Caco-2 (cell line): Measurements from ENCODE around the gene EDN2. TPM values are rescaled to one million over a fixed set of nuclear protein-coding genes. Genes with fewer than 3 reads are reported as not detected.

Source experiments
- Bru-seq: library from RNA; stranded (reverse); fragments of 400-500 nt; gene quantifications from one replicate; lab custom pipeline; 2021; lab: Mats Ljungman, UMichigan
- BruChase-seq, 2 experiments: library from RNA; stranded (reverse); fragments of 400-500 nt; gene quantifications; one replicate each; lab custom pipeline; 2021; lab: Mats Ljungman, UMichigan
- BruUV-seq: library from RNA; stranded (reverse); fragments of 400-500 nt; replicated peaks from 2 replicates; lab custom pipeline; 2021; lab: Mats Ljungman, UMichigan
- CTCF ChIA-PET: fragments of 300-600 bp; sonication (Branson Sonifier 250); formaldehyde crosslinking; loops from one replicate; lab custom pipeline; 2022; ENCODE audit warnings: antibody characterized with exemption; lab: Charles Lee
- POLR2A ChIA-PET: fragments of 300-600 bp; sonication (Branson Sonifier 250); formaldehyde crosslinking; loops from one replicate; lab custom pipeline; 2022; ENCODE audit warnings: antibody characterized with exemption; lab: Charles Lee
- DNase-seq, 2 experiments: peaks; one replicate each; pipeline versions ENCODE4 v3.0.0 to v3.0.0-alpha.2; 2020 to 2022
- H3K27me3 ChIP-seq: replicated peaks from 2 replicates; pipeline ENCODE4 v1.6.0; 2011; ENCODE audit warnings: low read length; ENCODE audit not compliant: control insufficient read depth, insufficient read depth
- H3K36me3 ChIP-seq: 2 replicates; pipeline ENCODE4 v1.5.1; 2011; ENCODE audit warnings: low read length; ENCODE audit not compliant: control insufficient read depth, insufficient read depth
- H3K4me1 ChIP-seq: fragments of 250-450 bp; sonication (Bioruptor Pico); 2 replicates; pipeline ENCODE4 v1.5.1; 2020; ENCODE audit warnings: mild to moderate bottlenecking
- H3K4me3 ChIP-seq: 2 replicates; pipeline ENCODE4 v1.5.1; 2011; ENCODE audit warnings: low read depth, mild to moderate bottlenecking, control low read depth, low read length
- H3K9me3 ChIP-seq: fragments of 250-450 bp; sonication (Bioruptor Pico); 2 replicates; pipeline ENCODE4 v1.5.1; 2020; ENCODE audit warnings: mild to moderate bottlenecking, moderate library complexity
- H3K27ac Mint-ChIP-seq: one replicate; pipeline ENCODE4 v1.8.0; 2022; ENCODE audit warnings: mixed read lengths; ENCODE audit not compliant: unreplicated experiment
- H3K27me3 Mint-ChIP-seq: one replicate; pipeline ENCODE4 v1.8.0; 2022; ENCODE audit warnings: mixed read lengths; ENCODE audit not compliant: insufficient read depth, unreplicated experiment
- H3K36me3 Mint-ChIP-seq: one replicate; pipeline ENCODE4 v1.8.0; 2022; ENCODE audit warnings: mild to moderate bottlenecking, mixed read lengths; ENCODE audit not compliant: insufficient read depth, unreplicated experiment
- H3K4me1 Mint-ChIP-seq: one replicate; pipeline ENCODE4 v1.8.0; 2022; ENCODE audit warnings: low read depth, mixed read lengths; ENCODE audit not compliant: unreplicated experiment
- H3K4me3 Mint-ChIP-seq: one replicate; pipeline ENCODE4 v1.8.0; 2022; ENCODE audit warnings: mild to moderate bottlenecking, moderate library complexity, mixed read lengths; ENCODE audit not compliant: unreplicated experiment
- H3K9me3 Mint-ChIP-seq: one replicate; pipeline ENCODE4 v1.8.0; 2022; ENCODE audit warnings: mixed read lengths; ENCODE audit not compliant: unreplicated experiment
- CTCF ChIP-seq, 2 experiments: fragments of 200-600 bp in 1 of 2; IDR thresholded peaks; 1 replicate in 1 of 2; 2 replicates in 1 of 2; pipeline versions ENCODE4 v1.5.1 to v1.8.0; 2011 to 2022; ENCODE audit warnings: antibody characterized with exemption in 1 of 2, control low read depth in 1 of 2, inconsistent platforms in 1 of 2, low read depth in 1 of 2, low read length in 1 of 2, mild to moderate bottlenecking in 1 of 2, moderate library complexity in 1 of 2; ENCODE audit not compliant: insufficient read depth in 1 of 2, severe bottlenecking in 1 of 2, unreplicated experiment in 1 of 2
- intact Hi-C: fragments of 100-400 bp; cut with micrococcal nuclease; formaldehyde crosslinking; loops from one replicate; pipeline ENCODE4 v1.10.0; 2022; ENCODE audit not compliant: unreplicated experiment
- long read RNA-seq: library from polyadenylated mRNA; stranded (forward); transcript quantifications from one replicate; pipeline ENCODE4 v2.0.0, GENCODE V29; 2022
- total RNA-seq: library from RNA; stranded (reverse); gene quantifications from 2 replicates; pipeline ENCODE4 v1.2.3, GENCODE V29; 2022

Gene EDN2
- not detected in 2 replicates for total RNA-seq
- percentile 16 among the genes with signal in this experiment for Bru-seq, nascent RNA
- percentile 9 among the genes with signal in this experiment for BruChase-seq, experiment 1, labeled RNA remaining after a 2-hour chase
- percentile 16 among the genes with signal in this experiment for BruChase-seq, experiment 2, labeled RNA remaining after a 6-hour chase
- long read RNA-seq, partial matches to known transcripts = 0 of 2 reads
- long read RNA-seq, other reads (novel, unspliced or antisense) = 2 of 2 reads

GRCh38 chr1:41484402-41485241, at the start of gene EDN2:
Gene EDN2 (minus strand): TSS chr1:41484683. CDS start chr1:41484601, 82 bp downstream.
- peaks cover 39% of the 10 kb centered on the region for H3K4me1 ChIP-seq
- ChIA-PET POLR2A (no interaction called here), CTCF (interaction anchor here (0.6 to 1.5 kb wide), 3 partner anchors 31 to 202 kb away, joined by 3 to 5 read pairs (median 3); no protein-coding TSS in a partner anchor)
- Mint-ChIP-seq H3K4me3 (no peak within 1 kb of the TSS), H3K9me3 (peaks cover 3% of the 10 kb centered on the region), H3K4me1 (peaks cover 17% of the 10 kb centered on the region), H3K27me3 (no peaks in the 10 kb centered on the region), H3K36me3 (peaks cover 4% of the 10 kb centered on the region), H3K27ac (no peak within 1 kb of the TSS)
- no peaks in the 10 kb centered on the region for H3K9me3 ChIP-seq
- H3K27me3 ChIP-seq = no peaks in the 10 kb centered on the region
- no peaks in the 10 kb centered on the region for H3K36me3 ChIP-seq
- no peak for TF ChIP-seq CTCF (IDR thresholded peaks at IDR 0.05; ENCODE audit: insufficient read depth in 1 of 2, low read depth in 1 of 2, low read length in 1 of 2, severe bottlenecking in 1 of 2, unreplicated experiment in 1 of 2)
- no TSS peak for BruUV-seq
- DNase-seq = no peak
- H3K4me3 ChIP-seq = no peak within 1 kb of the TSS
- intact Hi-C loops = no loop called here

GRCh38 chr1:41533731-41534080, 49.2 kb upstream of the EDN2 start:
- H3K36me3 Mint-ChIP-seq = no peaks in the 10 kb centered on the region
- H3K9me3 Mint-ChIP-seq = peaks cover 12% of the 10 kb centered on the region
- intact Hi-C loops = no loop called here
- H3K4me3 Mint-ChIP-seq = no peak overlapping the region
- ChIA-PET POLR2A (no interaction called here), CTCF (no interaction called here)
- H3K27me3 Mint-ChIP-seq = peaks cover 39% of the 10 kb centered on the region
- no peak overlapping the region for H3K27ac Mint-ChIP-seq
- Histone ChIP-seq H3K9me3 (no peaks in the 10 kb centered on the region), H3K4me1 (no peaks in the 10 kb centered on the region), H3K4me3 (no peak overlapping the region), H3K27me3 (no peaks in the 10 kb centered on the region), H3K36me3 (no peaks in the 10 kb centered on the region)
- no TSS peak for BruUV-seq
- no peak for TF ChIP-seq CTCF (IDR thresholded peaks at IDR 0.05; ENCODE audit: insufficient read depth in 1 of 2, low read depth in 1 of 2, low read length in 1 of 2, severe bottlenecking in 1 of 2, unreplicated experiment in 1 of 2)
- H3K4me1 Mint-ChIP-seq = no peaks in the 10 kb centered on the region
- DNase-seq = no peak

GRCh38 chr1:41533016-41533730, 48.7 kb upstream of the EDN2 start:
- Histone ChIP-seq H3K4me1 (no peaks in the 10 kb centered on the region), H3K36me3 (no peaks in the 10 kb centered on the region), H3K4me3 (no peak overlapping the region), H3K27me3 (no peaks in the 10 kb centered on the region), H3K9me3 (no peaks in the 10 kb centered on the region)
- peaks cover 39% of the 10 kb centered on the region for H3K27me3 Mint-ChIP-seq
- no peak overlapping the region for H3K4me3 Mint-ChIP-seq
- ChIA-PET POLR2A (no interaction called here), CTCF (no interaction called here)
- no peaks in the 10 kb centered on the region for H3K36me3 Mint-ChIP-seq
- no peak for TF ChIP-seq CTCF (IDR thresholded peaks at IDR 0.05; ENCODE audit: insufficient read depth in 1 of 2, low read depth in 1 of 2, low read length in 1 of 2, severe bottlenecking in 1 of 2, unreplicated experiment in 1 of 2)
- intact Hi-C loops = no loop called here
- H3K9me3 Mint-ChIP-seq = peaks cover 12% of the 10 kb centered on the region
- DNase-seq = no peak
- no peaks in the 10 kb centered on the region for H3K4me1 Mint-ChIP-seq
- H3K27ac Mint-ChIP-seq = no peak overlapping the region
- BruUV-seq = no TSS peak
